H54 (cell line): ENCODE measurements around the gene PTPRG.

Source experiments
- DNase-seq: peaks from one replicate; pipeline ENCODE4 v3.0.0; 2011; ENCODE audit warnings: low spot score, mixed read lengths; ENCODE audit not compliant: insufficient read length
- FAIRE-seq: peaks from 3 replicates; lab custom pipeline; 2011; peaks lifted over from hg19 to GRCh38; lab: Jason Lieb, UNC
- POLR2A ChIP-seq: IDR thresholded peaks from 2 replicates; pipeline ENCODE4 v1.6.1; 2011; ENCODE audit warnings: low read depth, mild to moderate bottlenecking, low read length

Gene PTPRG

GRCh38 chr3:61718565-61718964 lies 157.2 kb downstream of the PTPRG start:
- no peak for TF ChIP-seq POLR2A
- no peak for DNase-seq
- FAIRE-seq = no peak

GRCh38 chr3:61719278-61719977 lies 158.1 kb downstream of the PTPRG start:
- TF ChIP-seq POLR2A = no peak
- DNase-seq (no peak), FAIRE-seq (no peak)

GRCh38 chr3:61723038-61723437 lies 161.7 kb downstream of the PTPRG start:
- no peak for DNase-seq
- TF ChIP-seq POLR2A = no peak
- peak; percentile 27 for FAIRE-seq

- TF ChIP-seq POLR2A = no peak
- FAIRE-seq (no peak), DNase-seq (no peak)
Observed at GRCh38 chr3:61724183-61724582, 162.8 kb downstream of the PTPRG start.

- FAIRE-seq (no peak), DNase-seq (no peak)
- no peak for TF ChIP-seq POLR2A
Observed at GRCh38 chr3:61724801-61725200, 163.4 kb downstream of the PTPRG start.

GRCh38 chr3:61725851-61726333 lies 164.5 kb downstream of the PTPRG start:
- FAIRE-seq = peak; percentile 92

GRCh38 chr3:61727435-61727834 lies 166.1 kb downstream of the PTPRG start:
- TF ChIP-seq POLR2A = no peak
- FAIRE-seq (no peak), DNase-seq (no peak)

More at GRCh38 chr3:61725851-61726333, 164.5 kb downstream of the PTPRG start:
- no peak for TF ChIP-seq POLR2A
- DNase-seq = peak; percentile 12

- DNase-seq = no peak
- no peak for TF ChIP-seq POLR2A
- FAIRE-seq = no peak
Observed at GRCh38 chr3:61729038-61729634, 167.8 kb downstream of the PTPRG start.

- no peak for TF ChIP-seq POLR2A
- no peak for DNase-seq
- no peak for FAIRE-seq
Observed at GRCh38 chr3:61730056-61730455, 168.7 kb downstream of the PTPRG start.

- DNase-seq (no peak), FAIRE-seq (no peak)
- TF ChIP-seq POLR2A = no peak
Observed at GRCh38 chr3:61730577-61731231, 169.3 kb downstream of the PTPRG start.

GRCh38 chr3:61733000-61733399 lies 171.6 kb downstream of the PTPRG start:
- no peak for FAIRE-seq

GRCh38 chr3:61733876-61734275 lies 172.5 kb downstream of the PTPRG start:
- no peak for TF ChIP-seq POLR2A
- FAIRE-seq = no peak
- no peak for DNase-seq

More at GRCh38 chr3:61733000-61733399, 171.6 kb downstream of the PTPRG start:
- no peak for DNase-seq
- no peak for TF ChIP-seq POLR2A

GRCh38 chr3:61734749-61735686 lies 173.6 kb downstream of the PTPRG start:
- no peak for FAIRE-seq
- no peak for TF ChIP-seq POLR2A
- no peak for DNase-seq

GRCh38 chr3:61736506-61736905 lies 175.1 kb downstream of the PTPRG start:
- DNase-seq = peak; percentile 19
- TF ChIP-seq POLR2A = no peak

More at GRCh38 chr3:61736506-61736905, 175.1 kb downstream of the PTPRG start:
- FAIRE-seq = peak; percentile 91
